Lower leg skin (tissue), 3 donors: Measurements from ENCODE around the gene SUPT4H1.

Experiments
- POLR2A ChIP-seq, 2 donors: fragments of 450-650 bp; IDR thresholded peaks; one replicate each; pipeline ENCODE4 v1.6.1; 2016 to 2017; ENCODE audit warnings: antibody characterized with exemption in 2 of 2, mild to moderate bottlenecking in 1 of 2, moderate library complexity in 1 of 2
- TF ChIP-seq, protein P1 (sequence below), 3 donors: fragments of 450-650 bp; IDR thresholded peaks; one replicate each; pipeline ENCODE4 v1.5.1; 2016; ENCODE audit warnings: antibody characterized with exemption in 3 of 3, mild to moderate bottlenecking in 3 of 3, moderate library complexity in 2 of 3

DNA sequence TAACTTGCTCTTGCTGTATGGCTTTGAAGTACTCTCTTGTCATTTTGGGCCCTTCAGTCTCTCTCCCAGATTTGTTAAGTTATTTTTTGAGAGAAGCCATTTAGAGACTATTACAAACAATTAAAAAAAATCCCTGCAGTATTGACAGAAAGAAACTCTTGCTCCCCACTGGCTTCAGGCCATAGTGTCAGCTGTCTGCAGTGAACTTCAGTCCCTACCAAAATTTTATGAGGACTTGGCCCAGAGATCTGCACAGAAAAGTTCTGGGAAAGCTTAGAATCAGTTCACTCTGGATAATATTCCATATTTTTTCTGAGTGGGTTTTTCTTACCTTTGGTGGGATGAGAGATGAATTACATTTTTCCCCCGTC, 30.9 kb upstream of the SUPT4H1 start:
- TF ChIP-seq POLR2A (IDR thresholded peaks at IDR 0.05), result no peak
- TF ChIP-seq, protein P1, sequence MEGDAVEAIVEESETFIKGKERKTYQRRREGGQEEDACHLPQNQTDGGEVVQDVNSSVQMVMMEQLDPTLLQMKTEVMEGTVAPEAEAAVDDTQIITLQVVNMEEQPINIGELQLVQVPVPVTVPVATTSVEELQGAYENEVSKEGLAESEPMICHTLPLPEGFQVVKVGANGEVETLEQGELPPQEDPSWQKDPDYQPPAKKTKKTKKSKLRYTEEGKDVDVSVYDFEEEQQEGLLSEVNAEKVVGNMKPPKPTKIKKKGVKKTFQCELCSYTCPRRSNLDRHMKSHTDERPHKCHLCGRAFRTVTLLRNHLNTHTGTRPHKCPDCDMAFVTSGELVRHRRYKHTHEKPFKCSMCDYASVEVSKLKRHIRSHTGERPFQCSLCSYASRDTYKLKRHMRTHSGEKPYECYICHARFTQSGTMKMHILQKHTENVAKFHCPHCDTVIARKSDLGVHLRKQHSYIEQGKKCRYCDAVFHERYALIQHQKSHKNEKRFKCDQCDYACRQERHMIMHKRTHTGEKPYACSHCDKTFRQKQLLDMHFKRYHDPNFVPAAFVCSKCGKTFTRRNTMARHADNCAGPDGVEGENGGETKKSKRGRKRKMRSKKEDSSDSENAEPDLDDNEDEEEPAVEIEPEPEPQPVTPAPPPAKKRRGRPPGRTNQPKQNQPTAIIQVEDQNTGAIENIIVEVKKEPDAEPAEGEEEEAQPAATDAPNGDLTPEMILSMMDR (IDR thresholded peaks at IDR 0.05), result no peak
